ENCODE results near the gene IGF2BP3. TPM values are rescaled to one million over a fixed set of nuclear protein-coding genes. Genes with fewer than 3 reads are reported as not detected.

The IGF2BP3 gene
- total and polyA plus RNA-seq, 12 donors = 0.03 to 67.4 (median 0.68) TPM; not detected in 3

- H3K36me3 ChIP-seq (replicated peaks in 1 of 2) = no peaks in the 10 kb centered on the region
- H3K27ac ChIP-seq = no peak overlapping the region
- peak overlapping the region in 1 of 4 donors; percentile 26 for H3K4me3 ChIP-seq
- peaks cover 99% of the 10 kb centered on the region for H3K27me3 ChIP-seq
- no peaks in the 10 kb centered on the region for H3K9me3 ChIP-seq (replicated peaks in 1 of 3)
- 8 to 21% (median 10%) methylated on average over 24 to 44 of the region's 44 CpGs for WGBS, 4 donors
- intact Hi-C loops (cut with DNase I) = loop anchor here in 1 of 2 donors (5.0 kb wide), 1 partner anchor 199 kb away; no protein-coding TSS in a partner anchor
- peaks cover 13 to 42% of the 10 kb centered on the region in 2 donors for H3K4me1 ChIP-seq (replicated peaks in 1 of 2)
- no peak for TF ChIP-seq POLR2A (IDR thresholded peaks at IDR 0.05)
- TF ChIP-seq, protein P1, sequence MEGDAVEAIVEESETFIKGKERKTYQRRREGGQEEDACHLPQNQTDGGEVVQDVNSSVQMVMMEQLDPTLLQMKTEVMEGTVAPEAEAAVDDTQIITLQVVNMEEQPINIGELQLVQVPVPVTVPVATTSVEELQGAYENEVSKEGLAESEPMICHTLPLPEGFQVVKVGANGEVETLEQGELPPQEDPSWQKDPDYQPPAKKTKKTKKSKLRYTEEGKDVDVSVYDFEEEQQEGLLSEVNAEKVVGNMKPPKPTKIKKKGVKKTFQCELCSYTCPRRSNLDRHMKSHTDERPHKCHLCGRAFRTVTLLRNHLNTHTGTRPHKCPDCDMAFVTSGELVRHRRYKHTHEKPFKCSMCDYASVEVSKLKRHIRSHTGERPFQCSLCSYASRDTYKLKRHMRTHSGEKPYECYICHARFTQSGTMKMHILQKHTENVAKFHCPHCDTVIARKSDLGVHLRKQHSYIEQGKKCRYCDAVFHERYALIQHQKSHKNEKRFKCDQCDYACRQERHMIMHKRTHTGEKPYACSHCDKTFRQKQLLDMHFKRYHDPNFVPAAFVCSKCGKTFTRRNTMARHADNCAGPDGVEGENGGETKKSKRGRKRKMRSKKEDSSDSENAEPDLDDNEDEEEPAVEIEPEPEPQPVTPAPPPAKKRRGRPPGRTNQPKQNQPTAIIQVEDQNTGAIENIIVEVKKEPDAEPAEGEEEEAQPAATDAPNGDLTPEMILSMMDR (IDR thresholded peaks at IDR 0.05) = no peak
- no peak for DNase-seq
These were observed 992 bp upstream of the IGF2BP3 start for GRCh38 chr7:23471106-23471859.

DNA sequence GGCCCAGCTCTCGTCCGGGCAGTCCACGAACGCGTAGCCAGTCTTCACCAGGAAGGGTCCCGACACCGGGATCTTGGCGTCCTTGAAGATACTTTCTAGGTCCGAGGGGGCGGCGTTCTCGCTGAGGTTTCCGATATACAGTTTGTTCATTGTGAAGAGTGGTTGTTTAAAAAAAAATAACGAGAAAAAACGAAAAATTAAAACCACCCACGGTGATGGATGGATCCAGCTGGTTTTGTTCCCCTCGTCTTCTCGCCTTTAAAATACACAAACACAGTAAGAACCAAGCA lies 385 bp downstream of the IGF2BP3 start:
- WGBS, 4 donors = 2 to 10% (median 5%) methylated on average over 11 to 18 of the region's 18 CpGs
- DNase-seq = no peak
- H3K4me3 ChIP-seq = peak overlapping the region in 1 of 4 donors; percentile 40
- intact Hi-C loops (cut with DNase I) = loop anchor here in 1 of 2 donors (5.0 kb wide), 1 partner anchor 198 kb away; no protein-coding TSS in a partner anchor
- H3K27me3 ChIP-seq = peaks cover 97% of the 10 kb centered on the region
- H3K36me3 ChIP-seq (replicated peaks in 1 of 2) = no peaks in the 10 kb centered on the region
- TF ChIP-seq, protein P1 (IDR thresholded peaks at IDR 0.05) = no peak
- TF ChIP-seq POLR2A (IDR thresholded peaks at IDR 0.05) = no peak
- H3K4me1 ChIP-seq (replicated peaks in 1 of 2) = peaks cover 13 to 42% of the 10 kb centered on the region in 2 donors
- H3K27ac ChIP-seq = no peak overlapping the region
- H3K9me3 ChIP-seq (replicated peaks in 1 of 3) = no peaks in the 10 kb centered on the region

DNA sequence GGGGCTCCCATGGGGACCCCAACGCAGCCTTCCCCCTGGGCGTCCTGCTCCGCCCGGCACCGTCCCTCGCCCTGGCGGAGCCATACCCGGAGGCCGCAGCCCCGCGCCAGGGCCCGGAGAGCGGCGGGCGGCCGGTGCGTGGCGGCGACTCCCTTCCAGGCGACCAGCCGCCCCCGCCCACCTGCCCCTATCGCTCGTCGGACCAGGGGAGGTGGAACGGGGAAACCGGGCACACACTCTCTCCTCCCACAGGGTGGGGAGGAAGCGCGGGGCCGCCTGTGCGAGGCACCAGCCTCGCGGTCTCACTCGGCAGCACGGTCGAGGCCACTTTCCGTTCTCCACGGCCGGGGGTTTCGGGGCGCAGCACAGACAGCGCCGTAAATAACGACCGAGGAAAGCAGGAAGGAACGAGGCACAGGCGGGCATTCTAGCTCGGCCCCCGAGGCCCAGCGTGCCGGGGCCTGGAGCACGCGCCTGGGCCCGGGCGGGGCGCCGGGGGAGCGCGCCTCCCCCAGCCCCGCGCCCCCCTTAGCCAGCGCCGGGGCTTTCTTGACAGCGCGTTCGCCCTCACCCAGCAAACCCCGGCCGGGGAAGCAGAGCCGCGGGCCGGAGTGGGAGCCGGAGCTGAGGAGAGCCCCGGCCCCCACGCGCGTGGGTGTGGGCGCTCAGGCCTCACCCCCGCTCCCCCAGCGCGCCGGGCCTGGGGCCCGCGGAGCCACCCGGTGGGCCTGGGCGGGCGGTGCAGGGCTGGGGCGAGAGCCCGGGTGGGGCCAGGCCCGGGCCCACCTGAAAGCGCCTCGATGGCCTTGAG lies 936 bp downstream of the IGF2BP3 start:
- intact Hi-C loops (cut with DNase I) = no loop called here
- H3K4me1 ChIP-seq (replicated peaks in 1 of 2) = peaks cover 13 to 40% of the 10 kb centered on the region in 2 donors
- TF ChIP-seq POLR2A (IDR thresholded peaks at IDR 0.05) = no peak
- TF ChIP-seq, protein P1 (IDR thresholded peaks at IDR 0.05) = no peak
- peaks cover 97% of the 10 kb centered on the region for H3K27me3 ChIP-seq
- H3K9me3 ChIP-seq (replicated peaks in 1 of 3) = no peaks in the 10 kb centered on the region
- DNase-seq = no peak
- WGBS, 4 donors = 0 to 2% (median 1%) methylated on average over 13 to 91 of the region's 91 CpGs; no CpG with 5 or more reads in 1 of the 4 donors
- peak overlapping the region in 1 of 4 donors; percentile 40 for H3K4me3 ChIP-seq
- H3K27ac ChIP-seq = no peak overlapping the region
- H3K36me3 ChIP-seq (replicated peaks in 1 of 2) = no peaks in the 10 kb centered on the region

GRCh38 chr7:23468526-23469149 lies 1.7 kb downstream of the IGF2BP3 start:
- peak overlapping the region in 1 of 4 donors; percentile 40 for H3K4me3 ChIP-seq
- peaks cover 13 to 33% of the 10 kb centered on the region in 2 donors for H3K4me1 ChIP-seq (replicated peaks in 1 of 2)
- no peaks in the 10 kb centered on the region for H3K9me3 ChIP-seq (replicated peaks in 1 of 3)
- no peak for TF ChIP-seq POLR2A (IDR thresholded peaks at IDR 0.05)
- TF ChIP-seq, protein P1 (IDR thresholded peaks at IDR 0.05) = no peak
- H3K36me3 ChIP-seq (replicated peaks in 1 of 2) = no peaks in the 10 kb centered on the region
- 2 to 8% (median 7%) methylated on average over 11 to 48 of the region's 48 CpGs for WGBS, 4 donors
- H3K27me3 ChIP-seq = peaks cover 97% of the 10 kb centered on the region
- intact Hi-C loops (cut with DNase I) = no loop called here
- H3K27ac ChIP-seq = no peak overlapping the region
- DNase-seq = no peak
